ENCODE data around the gene SLC29A2. TPM values are rescaled to one million over a fixed set of nuclear protein-coding genes. Genes with fewer than 3 reads are reported as not detected.

SLC29A2 gene
- total RNA-seq, 4 donors from 2014 or later, result 1.5 to 5.4 (median 2.4) TPM

- peaks cover 0 to 67% (median 37%) of the 10 kb centered on the region in 4 donors for H3K4me1 ChIP-seq
- TF ChIP-seq POLR2A (IDR thresholded peaks at IDR 0.05) (no peak), EP300 (IDR thresholded peaks at IDR 0.05) (no peak), CTCF (IDR thresholded peaks at IDR 0.05) (no peak)
- no peaks in the 10 kb centered on the region for H3K9me3 ChIP-seq
- peak overlapping the region; percentile 29 to 89 (median 80) for H3K27ac ChIP-seq
- H3K4me3 ChIP-seq, result peak overlapping the region; percentile 39 to 57 (median 51)
- WGBS, 2 donors, result 63 to 76% methylated on average over 14 of the region's 14 CpGs
- no peak for DNase-seq (ENCODE audit: low spot score in 2 of 2)
- no peaks in the 10 kb centered on the region for H3K36me3 ChIP-seq
- peaks cover 0 to 5% of the 10 kb centered on the region in 2 donors for H3K27me3 ChIP-seq
Observed at GRCh38 chr11:66315498-66315885, 56.1 kb downstream of the SLC29A2 start.

GRCh38 chr11:66314561-66315497 lies 56.7 kb downstream of the SLC29A2 start:
- DNase-seq (ENCODE audit: low spot score in 2 of 2), result no peak
- H3K4me3 ChIP-seq, result peak overlapping the region; percentile 8 to 57 (median 51)
- H3K4me1 ChIP-seq, result peaks cover 0 to 67% (median 37%) of the 10 kb centered on the region in 4 donors
- peaks cover 0 to 5% of the 10 kb centered on the region in 2 donors for H3K27me3 ChIP-seq
- H3K36me3 ChIP-seq, result no peaks in the 10 kb centered on the region
- H3K27ac ChIP-seq, result peak overlapping the region; percentile 5 to 89 (median 88)
- TF ChIP-seq CTCF (IDR thresholded peaks at IDR 0.05), result no peak
- TF ChIP-seq POLR2A (IDR thresholded peaks at IDR 0.05), result no peak
- TF ChIP-seq EP300 (IDR thresholded peaks at IDR 0.05), result no peak
- WGBS, 2 donors, result 61 to 73% methylated on average over 9 to 17 of the region's 17 CpGs
- H3K9me3 ChIP-seq, result no peaks in the 10 kb centered on the region

- H3K27me3 ChIP-seq, result peaks cover 0 to 5% of the 10 kb centered on the region in 2 donors
- H3K36me3 ChIP-seq, result no peaks in the 10 kb centered on the region
- H3K4me1 ChIP-seq, result peaks cover 0 to 67% (median 36%) of the 10 kb centered on the region in 4 donors
- no peak for DNase-seq (ENCODE audit: low spot score in 2 of 2)
- no peaks in the 10 kb centered on the region for H3K9me3 ChIP-seq
- no peak for TF ChIP-seq CTCF (IDR thresholded peaks at IDR 0.05)
- TF ChIP-seq EP300 (IDR thresholded peaks at IDR 0.05), result no peak
- no peak for TF ChIP-seq POLR2A (IDR thresholded peaks at IDR 0.05)
- H3K27ac ChIP-seq, result peak overlapping the region; percentile 44 to 89 (median 88)
- H3K4me3 ChIP-seq, result peak overlapping the region in 3 of 4 donors; percentile 8 to 57 (median 50)
- WGBS, 2 donors, result 44 to 84% methylated on average over 1 of the region's 1 CpG
Observed at GRCh38 chr11:66314186-66314501, 57.4 kb downstream of the SLC29A2 start.

GRCh38 chr11:66313321-66314185 lies 58.0 kb downstream of the SLC29A2 start:
- no peak for DNase-seq (ENCODE audit: low spot score in 2 of 2)

More at GRCh38 chr11:66313321-66314185, 58.0 kb downstream of the SLC29A2 start:
- Histone ChIP-seq H3K9me3 (no peaks in the 10 kb centered on the region), H3K27ac (peak overlapping the region; percentile 44 to 89 (median 88)), H3K27me3 (peaks cover 0 to 5% of the 10 kb centered on the region in 2 donors), H3K4me1 (peaks cover 0 to 62% (median 32%) of the 10 kb centered on the region in 4 donors), H3K36me3 (no peaks in the 10 kb centered on the region), H3K4me3 (peak overlapping the region; percentile 35 to 57 (median 54))
- 22 to 38% methylated on average over 18 to 30 of the region's 38 CpGs for WGBS, 2 donors
- TF ChIP-seq CTCF (IDR thresholded peaks at IDR 0.05), result peak in 1 of 5 experiments; percentile 11
- TF ChIP-seq EP300 (IDR thresholded peaks at IDR 0.05), result no peak
- no peak for TF ChIP-seq POLR2A (IDR thresholded peaks at IDR 0.05)

All from tibial nerve (tissue), 4 donors.